HG03135 (cell line): ENCODE data around the gene SMAD5.
A peak's percentile ranks its signal among the peaks of the same experiment; 100 is the strongest.

Source experiments
- ATAC-seq: cut with Tn5 transposase; IDR thresholded peaks from one replicate; pipeline ENCODE4 v1.9.1; 2021; ENCODE audit warnings: mild to moderate bottlenecking, moderate library complexity; ENCODE audit not compliant: unreplicated experiment

SMAD5 gene

DNA sequence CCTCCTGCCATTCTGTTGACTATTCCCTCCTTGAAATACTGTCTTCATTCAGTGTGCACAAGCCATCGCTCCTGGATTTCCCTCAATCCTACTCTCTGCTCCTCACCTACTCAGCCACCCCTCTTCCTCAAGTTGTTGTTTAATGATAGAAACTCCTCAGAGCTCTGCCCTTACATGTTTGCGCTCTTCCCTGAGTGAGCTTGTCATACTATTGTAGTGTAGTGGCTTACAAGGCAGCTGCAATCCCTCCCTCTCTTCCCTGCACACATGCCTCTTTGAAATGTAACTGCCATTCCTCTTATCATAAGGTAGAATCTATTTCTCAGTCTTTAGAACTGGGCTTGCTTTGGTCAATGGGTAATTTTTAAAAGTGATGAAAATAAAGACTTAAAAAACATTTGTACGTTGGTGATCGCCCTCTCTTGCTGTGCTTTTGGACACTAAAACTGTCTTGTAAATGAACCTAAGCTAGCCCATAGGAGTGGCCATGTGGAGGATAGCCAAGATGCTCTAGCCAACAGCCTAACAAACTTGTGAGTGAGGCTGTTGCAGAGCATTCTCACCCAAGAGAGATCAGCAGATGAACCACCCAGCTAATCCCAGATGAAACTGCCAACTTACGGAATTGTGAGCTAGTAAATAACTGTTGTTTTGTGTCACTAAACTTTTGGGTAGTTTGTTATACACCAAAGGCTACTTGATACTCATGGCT is 18.1 kb upstream of the SMAD5 start:
- ATAC-seq: no peak

- ATAC-seq: no peak
Measured at GRCh38 chr5:136115183-136115865, 17.3 kb upstream of the SMAD5 start.

GRCh38 chr5:136120529-136120928 is 12.1 kb upstream of the SMAD5 start:
- no peak for ATAC-seq

DNA sequence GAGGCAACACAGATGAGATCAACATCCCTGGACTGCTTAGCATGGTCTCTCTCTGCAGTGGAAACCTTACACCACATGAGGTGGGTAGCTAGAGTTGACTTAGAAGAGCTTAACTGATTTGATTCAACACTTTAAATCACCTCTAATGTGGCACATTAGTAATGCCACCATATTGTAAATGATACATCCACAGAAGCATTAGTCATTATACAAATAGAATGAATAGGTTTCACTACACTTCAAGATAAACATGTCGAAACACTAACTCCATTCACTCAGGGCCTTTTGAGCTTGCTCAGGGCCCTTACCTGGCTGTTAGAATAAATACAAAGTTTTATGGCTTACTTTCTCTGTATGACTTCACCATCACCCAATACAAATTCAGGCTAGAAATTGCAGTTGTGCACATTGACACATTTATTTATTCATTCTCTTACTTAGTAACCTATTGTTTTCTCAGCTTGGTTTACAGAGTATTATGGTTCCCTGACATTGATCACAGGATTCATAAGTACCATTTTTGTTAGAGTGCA is 9.3 kb upstream of the SMAD5 start:
- no peak for ATAC-seq

DNA sequence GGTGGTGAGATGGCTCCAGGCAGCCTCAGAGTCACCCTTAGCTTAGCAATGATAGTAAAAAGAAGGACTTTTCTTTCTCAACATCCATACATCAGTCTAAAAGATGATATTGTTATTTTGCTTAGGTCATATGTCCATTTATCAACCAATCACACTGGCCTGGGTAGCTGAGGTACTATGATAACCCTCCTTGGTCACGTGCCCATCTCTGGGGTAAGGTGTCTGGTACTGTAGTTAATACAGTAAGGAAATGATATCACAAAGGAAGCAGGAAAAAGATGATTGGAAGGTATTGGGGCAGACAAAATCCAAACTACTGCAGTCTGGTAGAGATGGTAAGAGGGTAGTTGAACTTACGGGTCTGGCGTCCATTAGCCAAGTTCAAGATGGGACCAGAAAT is 5.1 kb upstream of the SMAD5 start:
- no peak for ATAC-seq

- ATAC-seq: no peak
Measured at GRCh38 chr5:136128481-136128880, 4.2 kb upstream of the SMAD5 start.

DNA sequence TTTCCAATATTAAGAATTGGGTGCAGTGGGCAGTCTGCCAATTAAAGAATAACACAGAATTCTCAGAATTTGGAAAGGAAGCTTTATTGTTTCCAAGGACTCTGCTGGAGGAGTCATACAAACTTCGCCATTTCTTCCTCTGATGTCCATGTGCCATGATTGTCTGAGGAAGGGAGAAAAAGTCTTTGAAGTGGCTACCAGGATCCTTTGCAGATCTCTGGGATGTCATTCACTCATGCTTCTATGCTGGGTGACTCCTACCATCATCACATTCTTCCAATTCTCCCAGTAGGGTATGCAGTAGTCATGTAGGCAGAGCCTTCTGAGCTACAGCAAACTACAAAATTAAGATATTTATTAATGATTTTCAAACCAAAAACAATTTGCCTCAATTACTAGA is 3.2 kb upstream of the SMAD5 start:
- ATAC-seq: no peak

DNA sequence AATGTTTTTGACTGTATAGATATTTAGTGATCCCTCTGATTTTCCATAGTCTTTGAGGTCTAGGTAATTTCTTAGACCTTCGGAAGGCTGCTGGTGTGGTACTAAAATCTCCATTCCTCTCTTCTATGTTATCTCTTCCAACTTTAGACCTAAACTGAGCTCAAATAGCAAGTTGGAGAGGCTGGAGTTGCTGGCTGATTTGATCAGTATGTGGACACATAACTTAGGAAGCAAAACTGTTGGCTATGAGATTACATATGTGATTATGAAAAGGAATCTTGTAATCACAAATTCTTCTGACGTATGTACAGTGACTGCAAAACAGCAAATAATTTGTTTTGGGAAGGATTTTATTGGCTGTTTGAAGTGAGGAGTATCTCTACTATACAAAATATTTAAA is 2.1 kb upstream of the SMAD5 start:
- no peak for ATAC-seq

- ATAC-seq: peak; percentile 5
Measured at GRCh38 chr5:136132087-136132486, 558 bp upstream of the SMAD5 start.

- peak; percentile 37 for ATAC-seq
Measured at GRCh38 chr5:136133222-136133921, 727 bp downstream of the SMAD5 start.

DNA sequence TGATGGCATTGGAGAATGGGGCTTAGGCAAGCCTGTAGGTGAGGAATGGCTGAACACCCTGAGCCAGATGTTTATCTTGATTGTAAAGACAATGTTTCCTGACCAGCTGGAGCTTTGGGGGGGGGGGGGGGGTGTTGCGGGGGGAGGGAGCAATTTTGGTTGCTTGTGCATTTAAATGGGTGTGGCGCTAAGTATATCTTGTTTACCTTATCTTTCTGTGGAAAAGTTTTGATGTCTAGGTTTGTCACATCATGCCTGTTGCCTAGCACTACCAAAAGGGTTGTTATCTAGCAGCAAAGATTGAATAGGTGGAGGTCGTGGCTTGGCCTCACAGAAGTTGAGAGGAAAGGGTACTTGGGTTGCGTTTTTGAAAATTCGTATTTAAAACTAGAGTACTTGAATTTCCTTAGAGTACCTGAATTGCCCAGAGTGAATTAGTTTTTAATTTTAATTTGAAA is 1.3 kb downstream of the SMAD5 start:
- ATAC-seq: no peak

DNA sequence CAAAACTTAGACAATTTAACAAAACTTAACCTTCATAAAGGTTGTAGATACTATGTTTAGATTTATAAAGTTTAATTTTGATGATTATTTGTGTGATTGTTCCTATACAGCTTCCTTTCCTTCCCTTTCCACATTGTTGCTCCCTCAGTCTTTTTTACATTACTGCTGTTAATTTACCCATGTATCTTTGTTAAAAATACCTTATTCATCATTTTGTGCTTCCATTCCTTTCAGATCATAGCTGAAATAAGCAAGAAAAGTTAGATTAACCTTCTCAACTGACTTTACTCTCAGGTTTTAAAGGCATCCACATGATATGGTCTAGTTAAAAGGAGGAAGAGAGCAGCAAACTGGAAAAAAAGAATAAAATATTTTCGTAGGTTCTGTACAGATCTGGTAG is 2.0 kb downstream of the SMAD5 start:
- no peak for ATAC-seq

DNA sequence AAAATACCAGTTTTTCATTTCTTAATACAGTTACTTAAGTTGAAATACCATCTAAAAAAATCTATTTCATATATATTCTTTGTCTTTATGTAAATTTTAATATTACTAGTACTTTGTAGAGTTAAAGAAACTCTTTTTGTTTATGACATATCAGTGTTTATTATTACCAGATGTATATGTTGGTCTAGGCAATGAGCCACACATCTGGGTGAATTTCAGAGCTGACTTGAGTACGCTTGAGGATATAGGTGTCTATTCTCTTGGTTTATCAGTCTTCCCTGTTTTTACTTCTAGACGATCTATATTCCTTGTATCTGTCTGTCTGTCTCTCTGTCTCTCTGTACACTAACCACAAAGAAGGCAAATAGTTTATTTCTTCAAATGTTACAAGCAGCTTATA is 2.9 kb downstream of the SMAD5 start:
- no peak for ATAC-seq

DNA sequence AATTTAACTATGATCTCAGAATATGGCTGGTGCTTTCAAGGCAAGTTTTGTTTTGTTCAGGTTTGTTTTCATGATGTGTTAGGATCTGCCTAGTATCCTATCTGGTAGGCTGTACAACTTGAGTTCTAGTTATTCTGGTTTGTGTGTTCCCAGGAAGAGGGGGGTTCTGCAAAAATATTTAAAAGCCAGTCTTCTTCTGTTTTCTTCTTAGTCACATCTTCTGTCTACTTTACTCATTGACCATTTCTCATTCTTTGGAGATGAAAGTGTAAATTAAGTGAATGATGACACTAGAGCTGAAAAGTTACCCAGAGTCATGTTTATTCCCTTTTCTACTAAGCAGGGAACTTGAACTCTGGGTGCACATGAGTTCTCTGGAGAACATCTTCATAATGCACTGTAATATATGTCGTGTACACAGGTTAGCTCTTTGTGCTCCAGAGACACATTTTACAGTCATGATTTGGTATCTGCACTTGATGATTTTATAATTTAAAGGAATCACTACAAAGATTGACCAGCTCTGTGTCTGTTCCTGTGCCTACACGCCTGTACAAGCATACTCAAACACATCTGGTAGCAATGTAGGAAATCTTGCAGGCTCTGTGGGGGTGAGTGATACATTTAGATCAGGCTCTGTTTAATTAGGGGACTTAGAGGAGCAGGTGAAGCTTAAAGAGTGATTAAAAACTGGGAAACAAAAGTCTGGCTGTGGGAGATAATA is 5.0 kb downstream of the SMAD5 start:
- ATAC-seq: no peak

GRCh38 chr5:136141561-136141960 is 8.9 kb downstream of the SMAD5 start:
- peak; percentile 85 for ATAC-seq

- no peak for ATAC-seq
Measured at GRCh38 chr5:136143312-136143711, 10.7 kb downstream of the SMAD5 start.

DNA sequence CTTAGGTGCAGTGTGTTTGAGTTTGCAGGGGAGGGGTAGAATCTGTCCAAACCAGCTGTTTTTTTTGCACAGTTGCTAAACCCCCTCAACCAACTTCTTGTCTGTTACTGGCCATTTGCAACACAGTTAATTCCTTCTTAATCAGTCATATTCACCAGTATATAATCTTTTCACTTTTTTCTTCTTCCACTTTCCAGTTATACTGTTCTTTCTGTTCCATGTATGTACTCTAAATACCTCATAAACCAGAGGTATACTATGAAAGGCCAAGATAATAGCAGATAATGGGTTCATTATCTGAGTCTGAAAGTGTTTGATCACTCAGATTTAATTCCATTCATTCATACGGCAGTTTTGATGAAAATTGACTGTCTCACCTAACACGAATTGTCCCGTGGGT is 11.1 kb downstream of the SMAD5 start:
- ATAC-seq: no peak

DNA sequence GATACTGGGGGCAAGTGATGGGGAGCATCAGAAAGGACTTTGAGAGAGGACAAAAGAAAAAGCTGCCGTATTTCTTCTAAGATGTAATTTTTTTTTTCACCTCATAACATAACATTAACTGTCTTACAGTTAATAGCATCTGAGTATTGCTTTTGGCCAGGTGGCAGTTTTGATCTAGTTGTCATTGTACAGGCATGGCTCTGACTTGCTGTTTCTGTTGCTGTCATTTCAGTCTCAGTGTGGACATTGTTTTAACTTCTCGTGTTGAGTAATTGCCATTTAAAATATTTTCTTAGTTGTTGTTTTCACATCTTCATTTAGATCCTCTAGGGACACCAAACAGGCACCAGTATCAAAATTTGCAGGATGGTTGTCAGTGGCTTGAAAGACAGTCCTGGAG is 12.4 kb downstream of the SMAD5 start:
- ATAC-seq: no peak

GRCh38 chr5:136146201-136146600 is 13.6 kb downstream of the SMAD5 start:
- ATAC-seq: no peak

DNA sequence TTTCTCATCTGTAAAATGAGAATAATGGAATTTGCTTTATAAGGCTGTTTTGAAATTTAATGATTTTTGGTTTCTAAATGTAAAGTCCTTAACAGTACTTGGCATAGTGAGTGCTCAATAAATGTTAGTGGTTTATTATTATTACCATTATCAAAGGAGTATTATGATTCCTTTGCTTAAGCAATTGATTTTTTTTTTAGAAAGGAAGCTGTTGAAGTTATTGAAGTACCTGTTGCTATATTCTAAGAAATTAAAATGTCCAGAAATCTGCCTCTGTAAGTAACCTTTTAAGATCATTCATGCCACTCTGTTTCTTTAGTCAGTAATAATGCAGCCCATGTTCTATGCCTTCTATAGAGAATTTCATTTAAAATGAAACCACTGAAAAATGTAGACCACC is 15.0 kb downstream of the SMAD5 start:
- no peak for ATAC-seq

DNA sequence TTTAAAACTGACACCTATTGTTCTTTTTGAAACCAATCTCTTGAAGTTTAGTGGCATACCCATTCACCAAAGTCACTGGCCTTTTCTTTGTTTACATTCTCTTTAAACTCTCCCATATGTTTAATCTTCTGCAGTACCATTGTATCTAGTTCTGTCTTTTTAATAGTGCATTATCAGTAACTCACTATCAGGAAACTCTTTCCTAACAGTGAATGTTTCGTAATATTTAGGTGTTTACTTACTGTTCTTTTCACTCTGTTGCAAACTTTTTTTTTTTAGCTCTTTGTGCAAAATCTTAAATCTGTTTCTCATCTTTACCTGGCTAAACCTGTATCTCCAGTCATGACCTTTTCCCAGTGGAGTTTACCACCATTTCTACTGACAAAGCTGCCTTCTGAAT is 17.2 kb downstream of the SMAD5 start:
- no peak for ATAC-seq
